ENCODE results near the gene ERVFRD-1.

DNA sequence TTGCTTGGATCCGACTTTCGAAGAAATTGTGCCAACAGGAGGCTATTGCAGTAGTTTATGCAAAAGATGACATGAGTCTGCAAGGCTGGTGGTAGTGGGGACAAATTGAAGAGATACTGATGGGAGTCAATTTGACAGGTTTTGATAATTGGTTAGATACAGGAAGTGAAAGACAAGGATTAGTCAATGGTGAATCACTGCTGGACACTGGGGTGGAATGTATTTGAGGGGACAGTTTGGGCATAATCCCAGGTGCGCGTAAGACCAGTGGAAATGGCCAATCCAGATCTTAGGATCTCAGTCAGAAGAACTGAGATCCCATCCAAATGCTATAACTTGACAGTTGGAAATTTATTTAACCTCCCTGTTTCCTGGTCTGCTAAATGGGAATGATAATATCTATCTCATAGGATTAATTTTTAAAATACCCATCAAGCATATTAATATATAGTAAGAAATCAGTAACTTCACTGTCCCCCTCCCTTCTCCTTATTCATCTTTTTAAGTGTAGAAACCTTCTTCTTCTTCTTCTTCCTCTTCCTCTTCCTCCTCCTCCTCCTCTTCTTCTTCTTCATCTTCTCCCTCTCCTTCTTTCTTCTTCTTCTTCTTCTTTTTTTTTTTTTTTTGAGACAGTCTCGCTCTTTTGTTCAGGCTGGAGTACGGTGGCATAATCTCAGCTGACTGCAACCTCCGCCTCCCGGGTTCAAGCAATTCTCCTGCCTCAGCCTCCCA lies 30.9 kb upstream of the ERVFRD-1 start:
- TF ChIP-seq JUN (CRISPR knock-in tag; IDR thresholded peaks at IDR 0.05): no peak
- TF ChIP-seq, protein P1, sequence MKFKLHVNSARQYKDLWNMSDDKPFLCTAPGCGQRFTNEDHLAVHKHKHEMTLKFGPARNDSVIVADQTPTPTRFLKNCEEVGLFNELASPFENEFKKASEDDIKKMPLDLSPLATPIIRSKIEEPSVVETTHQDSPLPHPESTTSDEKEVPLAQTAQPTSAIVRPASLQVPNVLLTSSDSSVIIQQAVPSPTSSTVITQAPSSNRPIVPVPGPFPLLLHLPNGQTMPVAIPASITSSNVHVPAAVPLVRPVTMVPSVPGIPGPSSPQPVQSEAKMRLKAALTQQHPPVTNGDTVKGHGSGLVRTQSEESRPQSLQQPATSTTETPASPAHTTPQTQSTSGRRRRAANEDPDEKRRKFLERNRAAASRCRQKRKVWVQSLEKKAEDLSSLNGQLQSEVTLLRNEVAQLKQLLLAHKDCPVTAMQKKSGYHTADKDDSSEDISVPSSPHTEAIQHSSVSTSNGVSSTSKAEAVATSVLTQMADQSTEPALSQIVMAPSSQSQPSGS (CRISPR knock-in tag; IDR thresholded peaks at IDR 0.05; ENCODE audit: borderline replicate concordance, low read depth): no peak
- TF ChIP-seq, protein P2, sequence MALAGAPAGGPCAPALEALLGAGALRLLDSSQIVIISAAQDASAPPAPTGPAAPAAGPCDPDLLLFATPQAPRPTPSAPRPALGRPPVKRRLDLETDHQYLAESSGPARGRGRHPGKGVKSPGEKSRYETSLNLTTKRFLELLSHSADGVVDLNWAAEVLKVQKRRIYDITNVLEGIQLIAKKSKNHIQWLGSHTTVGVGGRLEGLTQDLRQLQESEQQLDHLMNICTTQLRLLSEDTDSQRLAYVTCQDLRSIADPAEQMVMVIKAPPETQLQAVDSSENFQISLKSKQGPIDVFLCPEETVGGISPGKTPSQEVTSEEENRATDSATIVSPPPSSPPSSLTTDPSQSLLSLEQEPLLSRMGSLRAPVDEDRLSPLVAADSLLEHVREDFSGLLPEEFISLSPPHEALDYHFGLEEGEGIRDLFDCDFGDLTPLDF (CRISPR knock-in tag; IDR thresholded peaks at IDR 0.05): no peak

Data from WTC11 (cell line).